Stomach (tissue), 4 donors: ENCODE results near the gene IRF1.

Experiments used
- POLR2AphosphoS5 ChIP-seq, 3 donors: sonication (generic); formaldehyde crosslinking; IDR thresholded peaks; one replicate each; pipeline ENCODE4 v1.6.1; 2016; ENCODE audit warnings: antibody characterized with exemption in 3 of 3
- TF ChIP-seq, protein P1 (sequence below), 7 experiments: fragments of 450-650 bp in 4 of 7; fragments of 200-600 bp in 3 of 7; sonication (generic) in 3 of 7; IDR thresholded peaks; one replicate each; pipeline ENCODE4 v1.5.1; 2016 to 2019; ENCODE audit warnings: antibody characterized with exemption in 7 of 7, control low read depth in 2 of 7, mild to moderate bottlenecking in 1 of 7

DNA sequence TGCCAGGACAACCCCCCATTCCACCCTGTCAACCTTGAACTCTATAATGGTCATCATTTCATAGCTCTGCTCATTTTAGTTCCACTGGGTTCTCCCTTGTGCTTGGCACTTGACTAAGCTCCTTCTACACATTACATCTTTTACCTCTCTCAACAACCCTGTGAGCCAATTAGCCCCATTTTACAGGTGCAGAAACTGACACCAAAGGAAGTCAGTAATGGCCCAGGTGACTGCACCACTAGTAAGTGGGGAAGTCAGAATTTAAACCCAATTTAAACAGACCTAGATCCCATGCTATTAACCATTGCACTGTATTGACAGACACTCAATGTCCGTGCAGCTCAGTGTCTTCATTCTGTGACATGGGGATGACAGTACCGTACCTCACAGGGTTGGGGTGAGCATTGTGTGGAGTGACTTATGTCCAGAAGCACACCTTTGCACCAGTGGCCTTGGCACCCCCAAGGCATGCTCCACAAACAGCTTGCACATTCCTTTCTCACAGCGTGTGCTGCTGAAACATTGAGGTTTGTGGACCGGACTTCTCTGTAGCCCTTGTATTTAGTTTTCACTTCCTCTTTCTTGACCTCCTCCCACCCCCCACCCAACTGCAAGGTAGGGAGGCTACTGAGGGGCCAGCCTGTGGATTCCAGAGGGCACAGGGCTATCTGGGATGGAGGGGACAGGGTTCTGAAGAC, 23.1 kb downstream of the IRF1 start:
- TF ChIP-seq, protein P1, sequence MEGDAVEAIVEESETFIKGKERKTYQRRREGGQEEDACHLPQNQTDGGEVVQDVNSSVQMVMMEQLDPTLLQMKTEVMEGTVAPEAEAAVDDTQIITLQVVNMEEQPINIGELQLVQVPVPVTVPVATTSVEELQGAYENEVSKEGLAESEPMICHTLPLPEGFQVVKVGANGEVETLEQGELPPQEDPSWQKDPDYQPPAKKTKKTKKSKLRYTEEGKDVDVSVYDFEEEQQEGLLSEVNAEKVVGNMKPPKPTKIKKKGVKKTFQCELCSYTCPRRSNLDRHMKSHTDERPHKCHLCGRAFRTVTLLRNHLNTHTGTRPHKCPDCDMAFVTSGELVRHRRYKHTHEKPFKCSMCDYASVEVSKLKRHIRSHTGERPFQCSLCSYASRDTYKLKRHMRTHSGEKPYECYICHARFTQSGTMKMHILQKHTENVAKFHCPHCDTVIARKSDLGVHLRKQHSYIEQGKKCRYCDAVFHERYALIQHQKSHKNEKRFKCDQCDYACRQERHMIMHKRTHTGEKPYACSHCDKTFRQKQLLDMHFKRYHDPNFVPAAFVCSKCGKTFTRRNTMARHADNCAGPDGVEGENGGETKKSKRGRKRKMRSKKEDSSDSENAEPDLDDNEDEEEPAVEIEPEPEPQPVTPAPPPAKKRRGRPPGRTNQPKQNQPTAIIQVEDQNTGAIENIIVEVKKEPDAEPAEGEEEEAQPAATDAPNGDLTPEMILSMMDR (IDR thresholded peaks at IDR 0.05), result no peak
- TF ChIP-seq POLR2AphosphoS5 (IDR thresholded peaks at IDR 0.05), result no peak
